GM21360 (cell line): Measurements from ENCODE around the gene SFXN4.
"Not testable (repeated sequence)": the region's sequence is repeated elsewhere in the genome, so short reads cannot be mapped to it uniquely, and the experiment has no call there.

Experiments
- ATAC-seq: cut with Tn5 transposase; IDR thresholded peaks from one replicate; pipeline ENCODE4 v1.9.1; 2021; ENCODE audit warnings: mild to moderate bottlenecking, moderate library complexity; ENCODE audit not compliant: unreplicated experiment

SFXN4 gene

GRCh38 chr10:119190954-119191785 is 25.7 kb upstream of the SFXN4 start:
- ATAC-seq, result no peak

DNA sequence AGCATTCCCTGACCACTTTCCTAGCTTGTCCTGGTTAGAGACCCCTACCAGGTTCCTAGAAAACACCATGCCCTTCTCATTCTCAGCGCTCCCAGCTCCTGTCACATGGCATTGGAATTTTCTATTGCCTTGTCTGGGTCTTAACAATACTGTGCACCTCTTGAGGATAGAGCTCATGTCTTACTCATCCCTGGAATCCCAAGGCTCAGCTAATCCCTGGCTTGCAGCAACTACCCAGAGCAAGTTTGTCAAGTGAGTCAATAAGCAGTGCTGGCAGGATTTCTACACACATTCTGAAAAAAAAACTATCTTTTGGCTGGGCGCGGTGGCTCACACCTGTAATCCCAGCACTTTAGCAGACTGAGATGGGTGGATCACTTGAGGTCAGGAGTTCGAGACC is 24.8 kb upstream of the SFXN4 start:
- ATAC-seq, result no peak

DNA sequence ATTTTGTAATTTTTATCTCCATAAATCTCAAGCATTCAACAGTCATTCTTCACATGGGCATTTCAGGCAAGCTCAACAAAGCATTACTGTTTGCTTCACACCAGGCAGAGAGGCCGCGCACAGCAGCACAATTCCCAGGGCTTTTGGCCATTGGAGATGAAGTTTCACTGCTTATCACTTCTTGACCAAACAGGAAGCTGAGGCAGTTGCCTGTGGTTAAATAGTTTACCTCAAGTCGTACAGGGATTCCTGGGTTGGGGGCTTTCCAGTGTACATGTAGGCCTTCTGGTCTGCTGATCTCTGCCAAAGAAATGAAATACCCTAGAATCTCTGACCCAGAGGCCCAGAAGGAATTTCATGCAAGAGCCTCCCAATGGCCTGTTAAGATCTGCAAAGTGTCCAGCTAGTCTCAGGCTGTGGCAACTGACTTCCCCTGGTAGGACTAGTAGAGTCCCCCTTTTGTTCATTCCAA is 24.3 kb upstream of the SFXN4 start:
- no peak for ATAC-seq

GRCh38 chr10:119183664-119184412 is 18.3 kb upstream of the SFXN4 start:
- ATAC-seq, result no peak

DNA sequence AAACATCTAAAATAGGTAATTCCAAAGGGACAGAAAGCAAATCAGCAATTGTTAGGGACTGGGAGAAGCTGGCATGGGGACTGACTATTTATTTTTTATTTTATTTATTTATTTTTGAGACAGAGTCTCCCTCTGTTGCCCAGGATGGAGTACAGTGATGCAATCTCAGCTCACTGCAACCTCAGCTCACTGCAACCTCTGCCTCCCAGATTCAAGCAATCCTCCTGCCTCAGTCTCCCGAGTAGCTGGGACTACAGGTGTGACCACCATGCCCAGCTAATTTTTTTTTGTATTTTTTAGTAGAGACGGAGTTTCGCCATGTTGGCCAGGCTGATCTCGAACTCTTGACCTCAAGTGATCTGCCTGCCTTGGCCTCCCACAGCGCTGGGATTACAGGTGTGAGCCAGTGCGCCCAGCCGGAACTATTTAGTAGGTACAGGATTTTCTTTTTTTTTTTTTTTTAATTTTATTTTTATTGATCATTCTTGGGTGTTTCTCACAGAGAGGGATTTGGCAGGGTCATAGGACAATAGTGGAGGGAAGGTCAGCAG is 15.4 kb upstream of the SFXN4 start:
- not testable (repeated sequence) for ATAC-seq

DNA sequence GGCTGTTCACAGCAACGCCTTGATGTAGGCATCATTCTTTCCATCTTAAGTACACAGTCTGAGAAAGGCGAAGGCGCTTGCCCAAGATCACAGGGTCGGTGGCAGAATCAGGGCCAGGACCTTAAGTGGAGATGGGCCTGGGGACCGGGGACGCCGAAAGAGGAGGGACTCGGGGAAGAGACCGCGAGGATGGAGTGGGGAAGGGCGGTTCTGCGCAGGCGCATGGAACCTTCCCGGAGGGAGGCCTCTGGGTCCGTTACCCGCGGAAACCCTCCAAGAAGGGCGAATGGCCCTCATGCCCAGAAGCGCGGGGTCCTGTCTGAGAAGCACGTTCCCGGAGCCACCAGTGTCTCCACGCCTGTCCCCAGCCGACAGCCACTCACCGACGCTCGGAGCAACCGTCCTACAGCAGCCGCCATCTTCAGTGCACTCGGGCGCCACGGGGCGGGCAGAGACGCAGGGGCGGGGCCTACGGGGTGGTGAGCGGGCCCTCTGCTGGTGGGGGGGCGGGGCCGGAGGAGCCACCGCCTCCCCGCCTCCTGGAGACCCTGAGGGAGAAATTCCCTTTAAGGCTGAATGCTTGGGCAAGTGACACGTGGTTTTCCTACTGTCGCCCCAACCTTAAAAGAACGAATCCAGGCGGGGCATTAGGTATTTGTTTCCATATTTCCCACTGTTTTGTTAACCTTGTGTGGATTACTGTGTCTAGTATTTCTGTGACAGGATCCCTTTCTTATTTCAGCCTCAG is 13.0 kb upstream of the SFXN4 start, which contains the start of gene PRDX3:
Gene PRDX3 (minus strand): TSS at position 441 of the 748 bp plus-strand sequence. CDS start 22 bp downstream, at position 419.
- ATAC-seq, result peak; percentile 91

DNA sequence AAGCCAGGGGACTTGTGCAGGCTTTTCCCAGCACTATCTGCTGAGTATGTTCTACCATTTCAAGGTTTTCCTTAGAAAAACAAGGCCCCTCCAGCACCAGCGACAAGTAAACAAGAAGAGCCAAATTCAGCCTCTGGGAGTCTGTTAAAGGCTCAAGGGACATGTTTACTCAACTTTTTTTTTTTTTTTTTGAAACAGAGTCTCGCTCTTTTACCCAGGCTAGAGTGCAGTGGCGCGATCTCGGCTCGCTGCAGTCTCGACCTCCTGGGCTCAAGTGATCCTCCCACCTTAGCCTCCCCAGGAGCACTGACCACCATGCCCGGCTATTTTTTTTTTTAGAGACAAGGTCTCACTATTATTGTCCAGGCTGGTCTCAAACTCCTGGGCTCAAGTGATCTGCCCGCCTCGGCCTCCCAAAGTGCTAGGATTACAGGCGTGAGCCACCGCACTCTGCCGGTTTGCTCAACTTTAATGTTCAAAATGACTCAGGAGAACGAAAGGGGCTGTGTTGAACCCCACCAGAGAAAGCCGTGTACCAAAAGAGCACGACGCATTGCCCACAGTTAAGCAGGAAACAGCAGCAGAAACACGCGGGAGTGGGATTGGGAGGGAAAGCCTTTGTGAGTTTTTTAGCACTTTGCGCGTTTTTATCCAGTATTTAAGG is 12.3 kb upstream of the SFXN4 start:
- ATAC-seq, result peak; percentile 16

DNA sequence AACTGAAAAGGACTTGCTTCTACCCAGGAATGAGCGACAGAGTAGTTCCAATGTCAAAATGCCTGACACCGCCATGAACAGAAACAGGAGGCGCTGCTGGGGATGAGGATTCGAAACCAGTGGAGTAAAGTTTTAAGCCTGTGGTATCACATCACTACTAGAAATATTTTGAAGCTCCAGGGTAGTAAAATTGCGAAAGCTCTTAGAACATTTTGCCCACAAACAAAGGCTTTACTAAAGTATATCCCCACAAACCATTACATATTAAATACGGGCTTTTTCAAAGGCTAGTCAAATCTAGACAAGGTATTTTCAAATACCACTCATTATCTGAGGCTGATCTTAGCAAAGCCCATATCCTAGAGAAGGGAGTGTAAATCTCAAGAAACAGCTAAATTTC is 10.7 kb upstream of the SFXN4 start:
- ATAC-seq, result no peak

DNA sequence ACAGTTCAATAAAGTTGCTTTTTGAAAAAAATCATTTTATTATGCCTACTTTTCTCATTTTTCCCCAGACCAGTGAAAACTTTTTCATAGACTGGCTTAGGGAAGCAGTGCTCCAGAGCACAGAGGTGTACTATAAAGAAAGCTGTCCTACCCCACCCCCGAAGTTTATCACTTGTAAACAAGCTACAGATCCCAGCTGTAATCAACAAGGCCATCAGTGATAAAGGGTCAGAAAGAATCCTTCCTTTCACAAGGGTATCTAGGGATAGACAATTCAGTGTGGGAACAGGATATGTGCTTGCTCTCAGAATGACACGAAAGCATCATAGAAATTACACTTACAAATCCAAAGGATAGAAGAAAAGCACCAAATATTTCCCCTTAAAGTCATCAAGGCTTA is 8.6 kb upstream of the SFXN4 start:
- no peak for ATAC-seq

DNA sequence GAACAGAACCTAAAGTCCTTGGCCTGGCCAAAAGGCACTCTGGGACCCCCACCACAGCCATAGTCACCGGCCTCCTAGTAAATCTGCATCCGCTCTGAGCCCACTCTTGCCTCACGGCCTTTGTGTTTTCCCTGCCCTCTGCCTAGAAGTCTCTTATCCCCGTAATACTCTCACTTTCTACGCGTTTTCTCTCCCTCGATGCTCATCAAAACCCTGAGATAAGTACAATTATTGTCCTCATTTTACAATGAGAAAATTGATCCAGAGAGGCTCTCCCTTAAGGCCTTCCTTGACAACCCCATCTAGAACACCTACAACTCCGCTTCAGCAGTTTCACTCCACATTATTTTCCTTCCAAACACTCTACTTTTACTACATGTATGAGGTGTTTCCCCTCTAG is 1.5 kb upstream of the SFXN4 start:
- ATAC-seq, result no peak

GRCh38 chr10:119166564-119166963 is 1.1 kb upstream of the SFXN4 start:
- no peak for ATAC-seq

- ATAC-seq, result no peak
Observed at GRCh38 chr10:119166118-119166500, 595 bp upstream of the SFXN4 start.

DNA sequence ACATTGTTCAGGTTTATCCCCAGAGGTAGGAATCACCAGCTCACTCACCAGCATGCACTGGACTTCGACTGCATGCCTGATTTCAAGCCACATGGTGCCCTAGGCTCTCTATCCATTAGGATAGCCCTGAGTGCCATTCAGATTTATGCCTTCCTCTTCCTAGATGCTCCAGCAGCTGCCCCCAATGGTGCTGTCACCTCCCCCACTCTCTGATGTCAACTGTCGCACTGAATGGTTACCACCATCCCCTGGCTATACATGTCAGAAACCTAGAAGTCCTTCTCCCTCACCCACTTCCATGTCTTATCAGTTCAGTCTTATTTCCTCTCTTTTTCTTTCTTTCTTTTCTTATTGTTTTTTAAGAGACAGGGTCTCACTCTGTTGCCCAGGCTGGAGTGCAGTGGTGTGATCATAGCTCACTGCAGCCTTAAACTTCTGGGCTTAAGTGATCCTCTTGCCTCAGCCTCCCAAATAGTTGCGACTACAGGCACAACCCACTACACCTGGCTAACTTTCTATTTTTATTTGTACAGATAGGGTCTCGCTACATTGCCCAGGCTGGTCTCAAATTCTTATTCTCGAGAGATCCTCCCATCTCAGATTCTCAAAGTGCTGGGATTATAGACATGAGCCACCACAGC is 2.9 kb downstream of the SFXN4 start:
- no peak for ATAC-seq

DNA sequence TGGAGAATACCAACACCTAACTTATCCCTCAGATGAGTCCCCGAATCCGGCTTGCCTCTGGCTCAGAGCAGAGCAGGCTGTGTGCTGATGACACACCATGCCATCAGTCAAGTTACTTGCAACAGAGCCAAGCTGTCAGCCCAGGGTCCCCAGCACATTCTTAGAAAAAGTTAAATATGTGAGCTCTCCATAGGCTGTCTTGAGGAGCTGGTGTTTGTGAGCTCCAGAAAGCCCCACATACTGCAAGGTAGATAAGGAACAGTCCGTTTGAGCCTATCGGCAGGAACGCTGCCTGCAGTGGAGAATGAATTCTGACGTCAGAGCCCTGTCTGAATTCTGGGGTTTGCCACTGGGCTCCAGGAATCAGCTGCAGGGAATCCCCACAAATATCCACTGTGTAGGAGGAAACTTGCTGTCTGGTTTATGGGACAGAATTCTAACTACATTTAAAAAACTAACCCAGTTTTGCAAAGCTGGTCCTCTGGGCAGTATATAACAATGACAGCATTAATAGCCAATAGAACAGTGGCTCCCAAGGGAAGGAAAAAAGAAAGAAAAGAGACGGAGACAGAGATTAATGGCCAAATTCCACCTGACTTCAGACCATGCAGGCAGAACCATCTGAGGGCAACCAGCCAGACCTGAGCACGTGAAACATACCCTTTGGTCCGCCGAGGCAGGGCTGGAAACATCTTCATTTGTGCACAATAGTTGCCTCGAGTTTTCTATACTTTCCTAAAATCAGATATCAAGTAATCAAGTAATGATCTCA is 3.6 kb downstream of the SFXN4 start:
- ATAC-seq, result no peak

- no peak for ATAC-seq
Observed at GRCh38 chr10:119159332-119159731, 6.2 kb downstream of the SFXN4 start.

DNA sequence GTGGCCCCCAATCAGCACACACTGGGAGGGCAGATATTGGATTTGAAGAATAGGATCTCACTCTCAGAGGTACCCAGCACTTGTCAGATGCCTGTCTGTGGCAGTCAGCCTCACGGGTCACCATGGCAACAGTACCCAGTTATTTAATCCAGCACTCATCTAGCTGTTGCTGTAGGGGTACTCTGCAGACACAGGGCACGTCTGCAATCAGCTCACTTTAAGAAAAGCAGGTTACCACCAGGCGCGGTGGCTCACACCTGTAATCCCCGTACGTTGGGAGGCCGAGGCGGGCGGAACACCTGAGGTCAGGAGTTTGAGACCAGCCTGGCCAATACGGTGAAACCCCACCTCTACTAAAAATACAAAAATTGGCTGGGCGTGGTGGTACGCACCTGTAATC is 11.9 kb downstream of the SFXN4 start:
- ATAC-seq, result no peak

DNA sequence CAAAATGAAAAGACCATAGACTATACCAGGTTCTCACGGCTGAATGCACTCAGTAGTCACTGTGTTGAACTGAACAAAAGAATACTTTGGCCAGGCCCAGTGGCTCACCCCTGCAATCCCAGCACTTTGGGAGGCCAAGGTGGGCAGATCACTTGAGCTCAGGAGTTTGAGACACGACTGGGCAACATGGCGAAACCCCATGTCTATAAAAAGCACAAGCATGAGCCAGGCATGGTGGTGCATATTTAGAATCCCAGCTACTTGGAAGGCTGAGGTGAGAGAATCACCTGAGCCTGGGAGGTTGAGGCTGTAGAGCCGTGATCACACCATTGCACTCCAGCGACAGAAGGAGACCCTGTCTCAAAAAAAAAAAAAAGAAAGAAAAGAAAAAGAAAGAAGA is 12.5 kb downstream of the SFXN4 start:
- ATAC-seq, result no peak

DNA sequence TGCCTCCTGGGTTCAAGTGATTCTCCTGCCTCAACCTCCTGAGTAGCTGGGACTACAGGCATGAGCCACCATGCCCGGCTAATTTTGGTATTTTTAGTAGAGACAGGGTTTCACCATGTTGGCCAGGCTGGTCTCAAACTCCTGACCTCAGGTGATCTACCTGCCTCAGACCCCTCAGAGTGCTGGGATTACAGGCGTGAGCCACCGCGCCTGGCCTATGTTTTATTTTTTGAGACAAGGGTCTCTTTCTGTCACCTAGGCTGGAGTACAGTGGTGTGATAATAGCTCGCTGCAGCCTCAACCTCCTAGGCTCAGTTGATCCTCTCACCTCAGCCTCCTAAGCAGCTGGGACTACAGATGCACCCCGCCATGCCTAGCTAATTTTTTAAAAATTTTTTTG is 13.9 kb downstream of the SFXN4 start:
- not testable (repeated sequence) for ATAC-seq

- no peak for ATAC-seq
Observed at GRCh38 chr10:119149729-119150128, 15.8 kb downstream of the SFXN4 start.
